Adrenal gland (tissue), 12 donors: Measurements from ENCODE around the gene GRK6. TPM values are rescaled to one million over a fixed set of nuclear protein-coding genes. Genes with fewer than 3 reads are reported as not detected.

Source experiments
- DNase-seq, 7 donors: peaks; one replicate each; pipeline ENCODE4 v3.0.0-alpha.2; 2019 to 2020
- H3K27ac ChIP-seq, 5 donors: fragments of 200-600 bp; sonication (generic) in 4 of 5; 1 replicate in 3 of 5; 2 replicates in 2 of 5; pipeline versions ENCODE4 v1.5.1 to v1.8.0; 2016 to 2020; ENCODE audit warnings: mild to moderate bottlenecking in 1 of 5
- H3K27me3 ChIP-seq: fragments of 200-600 bp; 2 replicates; pipeline ENCODE4 v1.8.0; 2021
- H3K36me3 ChIP-seq, 2 donors: fragments of 200-600 bp; replicated peaks in 1 of 2; 1 replicate in 1 of 2; 2 replicates in 1 of 2; pipeline versions ENCODE4 v1.5.1 to v1.8.0; 2018 to 2022
- H3K4me1 ChIP-seq, 2 donors: fragments of 200-600 bp; replicated peaks in 1 of 2; 1 replicate in 1 of 2; 2 replicates in 1 of 2; pipeline versions ENCODE4 v1.5.1 to v1.8.0; 2018 to 2021
- H3K4me3 ChIP-seq, 4 donors: fragments of 200-600 bp; sonication (generic) in 3 of 4; one replicate each; pipeline ENCODE4 v1.5.1; 2016 to 2018
- H3K9me3 ChIP-seq, 3 donors: fragments of 200-600 bp; sonication (generic) in 1 of 3; replicated peaks in 1 of 3; 1 replicate in 2 of 3; 2 replicates in 1 of 3; pipeline versions ENCODE4 v1.5.1 to v1.8.0; 2016 to 2021
- POLR2A ChIP-seq, 2 donors: fragments of 450-650 bp; IDR thresholded peaks; one replicate each; pipeline ENCODE4 v1.6.1; 2017; ENCODE audit warnings: antibody characterized with exemption in 2 of 2, mild to moderate bottlenecking in 2 of 2, moderate library complexity in 1 of 2
- WGBS, 4 donors: extraction: QIAGEN DNeasy Blood & Tissue Kit in 2 of 4; methylation state at CpG; one replicate each; pipeline versions ENCODE4 v1.1.5 to v1.1.7; 2013 to 2017; 5-methylcytosine and 5-hydroxymethylcytosine counted together
- intact Hi-C, 2 donors: fragments of 100-400 bp; cut with DNase I; formaldehyde crosslinking; loops; one replicate each; pipeline versions ENCODE4 v1.14.1 to v1.15.0; 2022 to 2023
- polyA plus RNA-seq, 3 donors: library from polyadenylated mRNA; stranded (reverse); fragments of 200-250 nt in 2 of 3; fragments of 350-450 nt in 1 of 3; fragmentation: Illumina TruSeq in 1 of 3; extraction: RNeasy Lipid Tissue Mini Kit (QIAGEN cat#74804) in 1 of 3; gene quantifications; one replicate each; pipeline ENCODE4 v1.2.3, GENCODE V29; 2013 to 2014
- total RNA-seq, 9 donors: library from RNA; depleted of rRNA in 4 of 9; stranded (reverse); fragments of >200 nt in 4 of 9; fragments of 120-200 nt in 1 of 9; fragmentation: NEBNext Ultra II Directional in 1 of 9; extraction: Animal tissue kit (Norgen Biotek cat#: 25700) in 1 of 9; gene quantifications; one replicate each; pipeline versions ENCODE4 v1.1.0 to v1.2.4, GENCODE V29; 2013 to 2023
- TF ChIP-seq, protein P1 (sequence below), 6 experiments: fragments of 450-650 bp in 4 of 6; fragments of 200-600 bp in 2 of 6; sonication (generic) in 1 of 6; IDR thresholded peaks; 1 replicate in 5 of 6; 2 replicates in 1 of 6; pipeline versions ENCODE4 v1.5.1 to v1.8.0; 2016 to 2021; ENCODE audit warnings: antibody characterized with exemption in 6 of 6, mild to moderate bottlenecking in 2 of 6, moderate library complexity in 1 of 6
- donor health status: healthy with polysubstance abuse.
- donor health status: Bipolar disorder and iron deficiency.
- donor health status: DM: yes; HTN: yes; CAD: no.
- donor health status: DM: no; HTN: no; CAD: no.
- donor health status: DM: no; HTN: no; CAD: no.
- donor health status: DM: yes; HTN: yes; CAD: no.

The GRK6 gene
- total and polyA plus RNA-seq, 12 donors = 3.5 to 31.9 (median 21.7) TPM

- Histone ChIP-seq H3K9me3 (no peaks in the 10 kb centered on the region), H3K27ac (peak overlapping the region in 1 of 5 donors; percentile 13), H3K4me1 (peaks cover 0 to 17% of the 10 kb centered on the region in 2 donors), H3K27me3 (no peaks in the 10 kb centered on the region), H3K4me3 (no peak overlapping the region), H3K36me3 (no peaks in the 10 kb centered on the region)
- no peak for DNase-seq
- intact Hi-C loops = no loop called here
- WGBS, 4 donors = 88 to 95% (median 93%) methylated on average over 9 to 13 of the region's 13 CpGs
- no peak for TF ChIP-seq POLR2A (IDR thresholded peaks at IDR 0.05)
- TF ChIP-seq, protein P1, sequence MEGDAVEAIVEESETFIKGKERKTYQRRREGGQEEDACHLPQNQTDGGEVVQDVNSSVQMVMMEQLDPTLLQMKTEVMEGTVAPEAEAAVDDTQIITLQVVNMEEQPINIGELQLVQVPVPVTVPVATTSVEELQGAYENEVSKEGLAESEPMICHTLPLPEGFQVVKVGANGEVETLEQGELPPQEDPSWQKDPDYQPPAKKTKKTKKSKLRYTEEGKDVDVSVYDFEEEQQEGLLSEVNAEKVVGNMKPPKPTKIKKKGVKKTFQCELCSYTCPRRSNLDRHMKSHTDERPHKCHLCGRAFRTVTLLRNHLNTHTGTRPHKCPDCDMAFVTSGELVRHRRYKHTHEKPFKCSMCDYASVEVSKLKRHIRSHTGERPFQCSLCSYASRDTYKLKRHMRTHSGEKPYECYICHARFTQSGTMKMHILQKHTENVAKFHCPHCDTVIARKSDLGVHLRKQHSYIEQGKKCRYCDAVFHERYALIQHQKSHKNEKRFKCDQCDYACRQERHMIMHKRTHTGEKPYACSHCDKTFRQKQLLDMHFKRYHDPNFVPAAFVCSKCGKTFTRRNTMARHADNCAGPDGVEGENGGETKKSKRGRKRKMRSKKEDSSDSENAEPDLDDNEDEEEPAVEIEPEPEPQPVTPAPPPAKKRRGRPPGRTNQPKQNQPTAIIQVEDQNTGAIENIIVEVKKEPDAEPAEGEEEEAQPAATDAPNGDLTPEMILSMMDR (IDR thresholded peaks at IDR 0.05) = no peak
Observed at GRCh38 chr5:177477701-177478477, 51.4 kb downstream of the GRK6 start.

DNA sequence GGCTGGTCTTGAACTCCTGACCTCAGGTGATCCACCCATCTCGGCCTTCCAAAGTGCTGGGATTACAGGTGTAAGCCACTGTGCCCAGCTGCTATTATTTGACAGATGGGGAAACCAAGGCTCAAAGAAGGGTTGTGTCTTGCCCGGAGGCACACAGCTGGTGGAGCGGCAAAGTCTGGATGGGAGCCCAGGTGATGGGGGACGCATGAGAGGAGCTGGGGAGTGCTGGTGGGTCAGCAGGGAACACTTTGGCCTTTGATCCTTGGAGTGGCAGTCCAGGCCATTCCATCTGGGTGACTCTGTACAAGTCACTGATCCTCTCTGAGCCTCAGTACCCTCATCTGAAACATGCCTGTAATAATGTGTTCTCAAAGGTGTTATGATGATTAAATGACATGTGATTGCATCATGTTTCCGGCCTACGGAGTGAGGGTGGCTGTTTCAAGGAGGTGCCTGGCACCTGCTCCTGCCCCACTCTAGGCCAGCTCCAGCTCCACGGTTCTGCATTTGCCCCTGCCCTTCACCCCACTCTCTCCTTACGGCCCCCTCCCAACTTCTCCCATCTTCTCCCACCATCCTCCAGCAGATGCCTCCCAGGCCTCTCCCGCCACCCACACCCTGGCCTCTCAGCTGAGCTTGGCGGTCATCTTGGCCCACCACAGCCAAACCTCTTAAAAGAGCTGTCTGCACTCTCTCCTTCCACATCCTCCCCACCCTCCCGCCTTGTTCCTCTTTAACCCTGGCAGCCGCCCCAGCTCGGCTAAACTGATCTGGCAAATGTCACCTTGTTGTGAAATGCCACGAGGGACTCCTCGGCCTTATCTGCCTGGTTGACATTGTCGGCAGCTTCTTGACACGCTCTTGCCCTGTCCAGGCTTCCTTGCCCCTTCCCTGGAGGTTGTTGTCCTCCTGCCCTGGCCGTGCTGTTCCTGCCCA lies 52.5 kb downstream of the GRK6 start:
- no peak overlapping the region for H3K4me3 ChIP-seq
- no peaks in the 10 kb centered on the region for H3K9me3 ChIP-seq
- H3K27ac ChIP-seq = peak overlapping the region in 2 of 5 donors; percentile 56 to 64
- H3K36me3 ChIP-seq = peaks cover 0 to 2% of the 10 kb centered on the region in 2 donors
- no peak for TF ChIP-seq POLR2A (IDR thresholded peaks at IDR 0.05)
- TF ChIP-seq, protein P1 (IDR thresholded peaks at IDR 0.05) = no peak
- no peaks in the 10 kb centered on the region for H3K27me3 ChIP-seq
- peaks cover 0 to 17% of the 10 kb centered on the region in 2 donors for H3K4me1 ChIP-seq
- intact Hi-C loops = no loop called here
- WGBS, 4 donors = 24 to 33% (median 30%) methylated on average over 15 to 18 of the region's 18 CpGs
- DNase-seq = peak in 6 of 7 donors; percentile 85 to 94 (median 88)

DNA sequence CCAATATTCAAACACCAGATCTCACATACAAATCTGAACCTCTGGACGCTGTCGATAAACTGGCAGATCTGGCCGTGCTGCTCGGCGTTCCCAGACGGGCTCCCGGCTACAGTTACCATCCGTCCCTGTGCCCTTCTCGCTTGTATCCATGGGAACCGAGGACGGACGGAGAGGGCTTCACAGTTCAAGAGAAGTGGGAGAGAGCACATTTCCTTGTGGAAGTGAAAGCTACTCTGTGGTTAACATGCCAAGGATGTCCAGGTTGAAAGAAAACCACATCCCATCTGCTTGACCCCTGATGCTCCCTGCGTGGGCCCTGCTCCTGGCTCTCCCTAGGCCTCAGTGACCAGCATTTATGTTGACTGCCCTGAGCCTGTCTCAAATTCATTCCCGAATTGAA lies 53.3 kb downstream of the GRK6 start:
- Histone ChIP-seq H3K9me3 (no peaks in the 10 kb centered on the region), H3K27ac (peak overlapping the region in 1 of 5 donors; percentile 64), H3K27me3 (no peaks in the 10 kb centered on the region), H3K4me3 (no peak overlapping the region), H3K36me3 (peaks cover 0 to 4% of the 10 kb centered on the region in 2 donors), H3K4me1 (peaks cover 0 to 17% of the 10 kb centered on the region in 2 donors)
- no peak for TF ChIP-seq POLR2A (IDR thresholded peaks at IDR 0.05)
- TF ChIP-seq, protein P1 (IDR thresholded peaks at IDR 0.05) = no peak
- 44 to 64% (median 53%) methylated on average over 9 to 14 of the region's 14 CpGs for WGBS, 4 donors
- peak in 1 of 7 donors; percentile 72 for DNase-seq
- intact Hi-C loops = no loop called here

DNA sequence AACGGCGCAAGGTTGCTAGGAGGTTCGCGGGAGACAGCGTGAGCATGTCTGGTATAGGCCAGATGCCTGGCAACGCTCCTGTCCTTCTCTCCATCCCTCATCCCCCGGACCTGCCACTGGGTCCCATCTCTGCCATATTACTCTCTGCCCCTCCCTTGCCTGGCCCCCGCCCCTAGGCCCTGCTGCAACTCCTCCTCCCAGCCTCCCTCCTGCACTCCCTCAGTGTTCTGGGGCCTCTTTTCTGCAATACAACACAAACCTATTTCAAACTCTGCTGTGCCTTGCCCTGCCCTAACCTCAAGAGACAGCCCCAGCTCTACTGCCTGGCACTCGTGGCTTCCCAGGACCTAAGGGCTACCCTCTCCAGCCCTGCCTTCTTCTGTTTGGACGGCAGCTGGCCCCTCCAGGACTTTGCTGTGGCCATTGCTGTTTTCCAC lies 55.9 kb downstream of the GRK6 start:
- no peak for DNase-seq
- Histone ChIP-seq H3K9me3 (no peaks in the 10 kb centered on the region), H3K36me3 (peaks cover 0 to 8% of the 10 kb centered on the region in 2 donors), H3K4me3 (no peak overlapping the region), H3K27ac (no peak overlapping the region), H3K4me1 (peaks cover 0 to 17% of the 10 kb centered on the region in 2 donors), H3K27me3 (no peaks in the 10 kb centered on the region)
- TF ChIP-seq, protein P1 (IDR thresholded peaks at IDR 0.05) = no peak
- no peak for TF ChIP-seq POLR2A (IDR thresholded peaks at IDR 0.05)
- 85 to 92% (median 88%) methylated on average over 10 of the region's 10 CpGs for WGBS, 4 donors
- intact Hi-C loops = no loop called here
